ENCODE measurements around the gene ACTR3C.
"Not testable (repeated sequence)": the region's sequence is repeated elsewhere in the genome, so short reads cannot be mapped to it uniquely, and the experiment has no call there.

The ACTR3C gene

DNA sequence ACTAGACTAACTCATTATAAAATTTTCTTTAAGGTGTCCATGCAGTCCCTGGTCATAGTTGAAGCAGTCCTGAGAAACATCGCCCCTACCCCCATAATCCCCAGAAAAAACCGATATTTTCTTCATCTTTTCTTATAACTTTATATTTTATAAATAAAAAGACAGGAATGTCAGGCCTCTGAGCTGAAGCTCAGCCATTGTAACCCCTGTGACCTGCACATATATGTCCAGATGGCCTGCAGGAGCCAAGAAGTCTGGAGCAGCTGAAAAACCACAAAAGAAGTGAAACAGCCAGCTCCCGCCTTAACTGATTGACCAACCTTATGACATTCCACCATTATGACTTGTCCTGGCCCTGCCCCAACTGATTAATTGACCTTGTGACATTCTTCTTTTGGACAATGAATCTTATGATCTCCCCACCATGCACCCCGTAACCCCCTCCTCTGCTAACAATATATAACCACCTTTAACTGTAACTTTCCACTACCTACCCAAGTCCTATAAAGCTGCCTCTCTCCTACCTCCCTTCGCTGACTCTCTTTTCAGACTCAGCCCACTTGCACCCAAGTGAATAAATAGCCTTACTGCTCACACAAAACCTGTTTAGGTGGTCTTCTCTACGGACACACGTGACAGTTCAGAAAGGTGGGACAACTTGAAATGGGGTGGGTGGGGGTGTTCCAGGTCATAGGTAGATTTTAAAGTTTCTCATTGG is 10.5 kb downstream of the ACTR3C start:
- DNase-seq (ENCODE audit: low read depth), result not testable (repeated sequence)

- DNase-seq (ENCODE audit: low read depth), result no peak
These were observed 11.6 kb downstream of the ACTR3C start for GRCh38 chr7:150311711-150312110.

DNA sequence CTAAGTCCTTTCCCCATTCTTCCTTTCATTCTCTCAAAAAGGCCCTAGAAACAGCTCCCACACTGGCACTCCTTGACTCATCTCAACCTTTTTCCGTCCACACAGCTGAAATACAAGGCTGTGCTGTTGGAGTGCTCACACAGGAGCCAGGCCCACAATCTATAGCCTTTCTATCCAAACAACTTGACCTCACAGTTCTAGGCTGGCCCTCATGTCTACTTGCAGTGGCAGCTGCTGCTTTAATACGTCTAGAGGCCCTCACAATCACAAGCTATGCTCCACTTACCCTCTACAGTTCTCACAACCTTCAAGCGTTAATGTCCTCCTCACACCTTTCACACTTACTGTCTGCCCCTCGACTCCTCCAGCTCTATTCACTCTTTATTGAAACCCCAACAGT is 12.2 kb downstream of the ACTR3C start:
- no peak for DNase-seq (ENCODE audit: low read depth)

DNA sequence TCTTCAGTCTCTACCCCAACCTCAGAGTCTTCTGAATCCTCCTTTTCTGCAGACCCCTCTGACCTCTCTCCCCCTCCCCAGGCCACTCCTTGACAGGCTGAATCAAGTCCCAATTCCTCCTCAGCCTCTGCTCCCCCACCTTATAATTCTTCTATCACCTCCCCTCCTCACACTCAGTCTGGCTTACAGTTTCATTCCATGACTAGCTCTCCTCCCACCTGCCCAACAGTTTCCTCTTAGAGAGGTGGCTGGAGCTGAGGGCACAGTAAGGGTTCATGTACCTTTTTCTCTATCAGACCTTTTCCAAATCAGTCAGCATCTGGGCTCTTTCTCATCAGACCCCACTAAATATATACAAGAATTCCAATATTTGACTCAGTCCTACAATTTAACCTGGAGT is 14.8 kb downstream of the ACTR3C start:
- DNase-seq (ENCODE audit: low read depth), result no peak

DNA sequence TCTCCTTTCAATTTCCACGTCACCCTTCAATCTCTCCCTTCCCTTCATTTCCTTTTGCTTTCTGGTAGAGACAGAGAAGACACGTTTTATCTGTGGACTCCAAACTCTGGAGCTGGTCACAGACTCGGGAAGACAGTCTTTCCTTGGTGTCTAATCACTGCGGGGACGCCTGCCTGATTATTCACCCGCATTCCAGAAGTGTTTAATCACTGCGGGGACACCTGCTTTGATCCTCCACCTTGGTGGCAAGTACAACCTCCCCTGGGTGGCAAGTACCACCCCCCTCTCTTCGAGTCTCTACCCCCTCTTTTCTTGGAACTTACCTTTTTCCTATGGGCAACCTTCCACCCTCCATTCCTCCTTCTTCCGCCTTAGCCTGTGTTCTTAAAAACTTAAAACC is 15.4 kb downstream of the ACTR3C start:
- no peak for DNase-seq (ENCODE audit: low read depth)

DNA sequence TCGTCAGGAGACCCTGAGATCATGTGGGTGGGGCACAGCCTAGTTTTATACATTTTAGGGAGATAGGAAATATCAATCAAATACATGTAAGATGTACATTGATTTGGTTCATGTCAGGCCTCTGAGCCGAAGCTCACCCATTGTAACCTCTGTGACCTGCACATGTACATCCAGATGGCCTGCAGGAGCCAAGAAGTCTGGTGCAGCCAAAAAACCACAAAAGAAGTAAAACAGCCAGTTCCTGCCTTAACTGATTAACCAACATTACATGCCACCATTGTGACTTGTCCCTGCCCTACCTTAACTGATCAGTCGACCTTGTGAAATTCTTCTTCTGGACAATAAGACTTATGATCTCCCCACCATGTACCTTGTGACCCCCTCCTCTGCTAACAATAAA is 16.2 kb downstream of the ACTR3C start:
- DNase-seq (ENCODE audit: low read depth), result no peak

GRCh38 chr7:150306377-150306776 is 17.0 kb downstream of the ACTR3C start:
- DNase-seq (ENCODE audit: low read depth), result not testable (repeated sequence)

- not testable (repeated sequence) for DNase-seq (ENCODE audit: low read depth)
These were observed 17.5 kb downstream of the ACTR3C start for GRCh38 chr7:150305903-150306284.

DNA sequence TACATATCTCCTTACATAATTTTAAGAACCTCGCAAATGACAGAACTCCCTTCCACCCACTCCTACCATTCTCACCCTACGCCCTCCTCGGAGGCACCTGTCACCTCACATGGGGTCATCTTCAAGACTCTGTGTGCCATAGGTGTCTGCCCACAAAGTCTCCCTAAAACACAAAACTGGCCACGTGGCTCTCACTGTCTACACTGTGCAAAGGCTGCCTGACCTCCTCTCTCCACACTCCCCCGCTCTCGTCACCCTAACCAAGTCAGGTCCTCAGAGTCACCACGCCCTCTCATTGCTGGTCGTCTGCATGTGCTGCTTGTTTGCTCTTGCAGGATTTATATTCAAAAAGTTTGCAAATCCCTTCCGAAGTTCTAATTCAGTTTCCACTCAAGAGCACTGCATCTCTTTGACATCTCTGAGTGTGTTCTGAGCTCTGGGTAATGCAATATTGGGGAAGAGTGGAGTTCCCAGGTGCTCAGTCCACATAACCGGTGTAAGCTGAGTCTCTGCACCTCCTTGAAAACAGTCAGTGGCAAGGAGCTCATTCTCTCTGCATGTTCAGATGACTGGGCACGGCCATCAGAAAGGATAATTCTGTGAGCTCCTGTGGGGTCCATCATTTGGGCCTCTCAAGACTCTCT is 18.0 kb downstream of the ACTR3C start:
- DNase-seq (ENCODE audit: low read depth), result not testable (repeated sequence)

- not testable (repeated sequence) for DNase-seq (ENCODE audit: low read depth)
These were observed 18.7 kb downstream of the ACTR3C start for GRCh38 chr7:150304499-150305258.

DNA sequence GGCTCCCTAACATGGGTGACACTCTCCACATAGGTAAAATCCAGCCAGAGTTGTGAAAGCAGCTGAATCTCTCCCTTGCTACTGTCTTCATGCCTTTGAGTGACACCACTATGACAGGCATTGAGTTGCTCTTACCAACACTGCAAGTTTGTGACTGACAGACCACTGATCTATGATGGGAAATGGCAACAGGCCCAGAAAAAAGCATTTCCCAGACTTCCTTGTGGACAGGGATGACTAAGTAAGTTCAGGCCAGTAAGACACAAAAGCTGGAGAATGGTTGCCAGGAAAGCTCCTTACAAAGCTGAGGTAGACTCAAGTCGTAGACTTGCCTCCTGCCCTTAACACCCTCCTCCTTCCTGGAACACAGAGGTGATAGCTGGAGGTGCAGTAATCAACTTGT is 20.4 kb downstream of the ACTR3C start:
- not testable (repeated sequence) for DNase-seq (ENCODE audit: low read depth)

GRCh38 chr7:150297978-150298377 is 25.4 kb downstream of the ACTR3C start:
- peak; percentile 22 for DNase-seq (ENCODE audit: low read depth)

GRCh38 chr7:150296802-150297201 is 26.5 kb downstream of the ACTR3C start:
- not testable (repeated sequence) for DNase-seq (ENCODE audit: low read depth)

- DNase-seq (ENCODE audit: low read depth), result not testable (repeated sequence)
These were observed 27.7 kb downstream of the ACTR3C start for GRCh38 chr7:150295614-150296013.

DNA sequence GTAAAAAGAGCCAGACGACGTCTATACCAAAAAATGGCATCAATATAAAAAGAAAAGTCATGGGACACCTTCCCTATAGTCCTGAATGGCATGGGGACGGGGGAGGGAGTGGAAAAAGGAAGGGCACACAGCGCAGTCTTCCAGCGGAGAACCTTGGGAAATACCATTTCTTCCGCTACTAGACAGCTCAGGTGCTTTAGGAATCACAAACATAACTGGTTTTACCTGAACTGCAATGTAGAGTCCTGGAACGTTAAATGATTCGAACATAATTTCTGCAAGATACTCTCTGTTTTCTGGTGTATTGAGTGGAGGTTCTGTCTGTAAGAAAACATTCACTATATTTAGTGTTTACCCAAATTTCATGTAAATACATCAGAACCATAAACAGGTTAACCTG is 28.3 kb downstream of the ACTR3C start:
- DNase-seq (ENCODE audit: low read depth), result not testable (repeated sequence)

DNA sequence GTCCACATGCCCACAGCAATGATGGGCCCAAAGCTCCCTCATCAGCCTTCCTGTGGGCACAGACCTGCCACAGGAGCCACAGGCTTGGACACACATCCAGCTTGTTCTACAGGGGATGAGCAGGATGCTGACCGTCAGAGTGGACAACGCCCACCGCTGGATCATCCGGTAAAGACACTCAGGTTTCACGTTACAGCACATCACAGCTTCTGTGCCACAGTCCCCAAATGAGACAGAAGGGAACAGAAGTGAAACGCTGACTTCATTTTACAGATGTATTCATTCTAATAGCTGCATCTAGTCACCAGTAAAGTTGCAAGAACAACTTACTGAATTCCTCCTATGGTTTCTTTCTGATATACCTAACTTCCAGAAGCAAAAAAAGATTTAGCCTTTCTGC is 33.0 kb downstream of the ACTR3C start:
- DNase-seq (ENCODE audit: low read depth), result not testable (repeated sequence)

GRCh38 chr7:150288816-150289215 is 34.5 kb downstream of the ACTR3C start:
- DNase-seq (ENCODE audit: low read depth), result not testable (repeated sequence)

- not testable (repeated sequence) for DNase-seq (ENCODE audit: low read depth)
These were observed 35.5 kb downstream of the ACTR3C start for GRCh38 chr7:150287815-150288214.

- DNase-seq (ENCODE audit: low read depth), result not testable (repeated sequence)
These were observed 37.2 kb downstream of the ACTR3C start for GRCh38 chr7:150285849-150286754.

- DNase-seq (ENCODE audit: low read depth), result not testable (repeated sequence)
These were observed 39.7 kb downstream of the ACTR3C start for GRCh38 chr7:150283608-150284007.

- DNase-seq (ENCODE audit: low read depth), result not testable (repeated sequence)
These were observed 40.2 kb downstream of the ACTR3C start for GRCh38 chr7:150283111-150283510.
